HG02852 (cell line): ENCODE results near the gene GEMIN2.
A peak's percentile ranks its signal among the peaks of the same experiment; 100 is the strongest.
"Not testable (repeated sequence)": the region's sequence is repeated elsewhere in the genome, so short reads cannot be mapped to it uniquely, and the experiment has no call there.

Experiments
- ATAC-seq: cut with Tn5 transposase; IDR thresholded peaks from one replicate; pipeline ENCODE4 v1.9.1; 2021; ENCODE audit warnings: mild to moderate bottlenecking, moderate library complexity; ENCODE audit not compliant: unreplicated experiment

Gene GEMIN2

GRCh38 chr14:39109893-39110715 lies 4.0 kb upstream of the GEMIN2 start:
- ATAC-seq = no peak

GRCh38 chr14:39113685-39114072 lies 444 bp upstream of the GEMIN2 start:
- ATAC-seq = no peak

- no peak for ATAC-seq
These were observed 8.4 kb downstream of the GEMIN2 start for GRCh38 chr14:39122330-39123138.

GRCh38 chr14:39137835-39138234 lies 23.7 kb downstream of the GEMIN2 start:
- not testable (repeated sequence) for ATAC-seq

GRCh38 chr14:39138440-39138839 lies 24.3 kb downstream of the GEMIN2 start:
- no peak for ATAC-seq

- ATAC-seq = no peak
These were observed 26.0 kb downstream of the GEMIN2 start for GRCh38 chr14:39140170-39140569.

GRCh38 chr14:39141623-39142022 lies 27.5 kb downstream of the GEMIN2 start:
- not testable (repeated sequence) for ATAC-seq

- ATAC-seq = not testable (repeated sequence)
These were observed 29.1 kb downstream of the GEMIN2 start for GRCh38 chr14:39143226-39143625.

GRCh38 chr14:39145266-39145966 lies 31.3 kb downstream of the GEMIN2 start:
- no peak for ATAC-seq

- no peak for ATAC-seq
These were observed 40.6 kb downstream of the GEMIN2 start for GRCh38 chr14:39154594-39155189.

- ATAC-seq = no peak
These were observed 43.4 kb downstream of the GEMIN2 start for GRCh38 chr14:39157491-39157890.

- ATAC-seq = no peak
These were observed 44.2 kb downstream of the GEMIN2 start for GRCh38 chr14:39158222-39158858.

- ATAC-seq = no peak
These were observed 46.4 kb downstream of the GEMIN2 start for GRCh38 chr14:39160494-39160893.

GRCh38 chr14:39167797-39168320 lies 53.7 kb downstream of the GEMIN2 start:
- ATAC-seq = not testable (repeated sequence)

GRCh38 chr14:39168591-39168990 lies 54.5 kb downstream of the GEMIN2 start:
- no peak for ATAC-seq

GRCh38 chr14:39169541-39169900 lies 55.4 kb downstream of the GEMIN2 start:
- no peak for ATAC-seq

GRCh38 chr14:39173198-39173597 lies 59.1 kb downstream of the GEMIN2 start:
- ATAC-seq = no peak

- peak; percentile 90 for ATAC-seq
These were observed 60.7 kb downstream of the GEMIN2 start, which contains the start of gene PNN for GRCh38 chr14:39174560-39175444. Gene PNN, plus strand, starts transcription at chr14:39175254. Its CDS starts 26 bp downstream, at chr14:39175280.
